Stimulated activated naive CD8-positive, alpha-beta T cell treated with anti-CD3 and anti-CD28 coated beads, Interleukin-15, Interleukin-2, amounts not matched to agents 100 U/mL and 50 U/mL, for 24 hours (primary cell): ENCODE data around the gene TRIM24.

Source experiments
- ATAC-seq: fragments of 150-1000 bp; cut with Tn5 transposase; one replicate; pipeline ENCODE4 v1.10.0; 2021
- DNase-seq: peaks from one replicate; pipeline ENCODE4 v3.0.0; 2021

TRIM24 gene

DNA sequence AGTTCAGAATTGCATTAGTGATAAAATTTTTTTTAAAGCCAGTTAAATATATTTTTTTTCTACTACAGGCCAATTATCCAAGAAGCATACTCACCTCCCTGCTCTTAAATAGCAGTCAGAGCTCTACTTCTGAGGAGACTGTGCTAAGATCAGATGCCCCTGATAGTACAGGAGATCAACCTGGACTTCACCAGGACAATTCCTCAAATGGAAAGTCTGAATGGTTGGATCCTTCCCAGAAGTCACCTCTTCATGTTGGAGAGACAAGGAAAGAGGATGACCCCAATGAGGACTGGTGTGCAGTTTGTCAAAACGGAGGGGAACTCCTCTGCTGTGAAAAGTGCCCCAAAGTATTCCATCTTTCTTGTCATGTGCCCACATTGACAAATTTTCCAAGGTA, 119.1 kb downstream of the TRIM24 start:
- ATAC-seq (no peak), DNase-seq (no peak)

DNA sequence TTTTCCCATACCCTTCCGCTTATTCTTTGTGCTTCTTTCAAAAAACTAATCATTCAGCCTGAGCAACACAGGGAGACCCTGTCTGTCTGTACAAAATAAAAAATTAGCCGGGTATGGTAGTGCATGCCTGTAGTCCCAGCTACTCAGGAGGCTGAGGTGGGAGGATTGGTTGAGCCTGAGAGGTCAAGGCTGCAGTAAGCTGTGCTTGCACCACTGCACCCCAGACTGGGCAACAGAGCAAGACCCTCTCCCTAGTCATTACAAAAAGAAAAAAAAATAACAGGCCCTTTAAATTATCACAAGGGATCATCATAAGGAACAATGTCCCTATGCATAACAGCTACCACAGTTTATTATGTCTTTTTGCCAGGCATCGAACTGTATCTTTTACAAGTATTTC, 119.6 kb downstream of the TRIM24 start:
- ATAC-seq, result no peak
- no peak for DNase-seq

DNA sequence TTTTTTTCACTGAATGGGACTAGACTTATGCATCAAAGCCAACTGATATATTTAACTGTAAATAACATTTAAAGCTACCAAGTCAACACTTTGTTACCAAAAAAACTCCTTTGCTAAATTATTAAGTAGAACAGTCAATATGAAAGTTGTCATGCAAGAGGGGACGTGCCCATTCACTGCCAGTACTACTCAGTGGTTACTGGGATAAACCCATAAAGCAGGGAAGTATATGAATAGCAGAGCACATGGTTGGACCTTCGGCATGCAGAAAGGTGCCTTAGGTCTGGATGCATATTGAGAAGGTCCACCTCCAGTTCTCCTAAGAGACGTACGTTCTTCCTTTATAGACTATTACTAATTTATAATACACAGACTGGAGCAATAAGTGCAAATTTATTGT, 121.0 kb downstream of the TRIM24 start:
- DNase-seq (no peak), ATAC-seq (no peak)

DNA sequence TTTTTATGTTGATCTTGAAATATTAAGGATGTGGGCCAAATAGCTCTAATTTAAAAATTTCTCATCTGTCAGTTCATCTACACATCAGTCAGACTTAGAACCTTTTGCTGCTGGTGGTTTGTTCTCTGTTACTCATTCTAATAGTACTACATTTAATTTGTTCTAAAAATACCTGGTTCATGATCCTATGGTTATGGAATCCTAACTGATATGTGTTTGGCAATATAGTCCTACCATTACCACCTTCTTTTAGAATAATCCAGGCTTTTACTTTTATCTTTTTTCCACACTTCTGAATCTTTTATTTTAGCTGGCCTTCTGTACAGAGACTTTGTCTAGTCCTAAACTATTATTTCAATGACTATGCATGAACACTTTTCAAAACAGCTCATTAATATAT, 124.2 kb downstream of the TRIM24 start:
- ATAC-seq (no peak), DNase-seq (no peak)

DNA sequence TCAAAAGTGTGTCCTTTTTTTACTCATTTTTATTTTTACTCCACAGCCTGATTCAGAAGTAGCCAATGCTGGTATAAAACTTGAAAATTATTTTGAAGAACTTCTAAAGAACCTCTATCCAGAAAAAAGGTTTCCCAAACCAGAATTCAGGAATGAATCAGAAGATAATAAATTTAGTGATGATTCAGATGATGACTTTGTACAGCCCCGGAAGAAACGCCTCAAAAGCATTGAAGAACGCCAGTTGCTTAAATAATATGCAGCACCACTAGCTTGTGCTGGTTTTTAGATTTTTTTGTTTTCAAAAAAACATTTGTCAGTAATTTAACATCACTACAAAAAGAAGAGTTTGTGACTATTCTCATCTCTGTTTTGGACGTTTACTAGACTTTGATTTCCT, 124.6 kb downstream of the TRIM24 start:
- ATAC-seq (no peak), DNase-seq (no peak)

DNA sequence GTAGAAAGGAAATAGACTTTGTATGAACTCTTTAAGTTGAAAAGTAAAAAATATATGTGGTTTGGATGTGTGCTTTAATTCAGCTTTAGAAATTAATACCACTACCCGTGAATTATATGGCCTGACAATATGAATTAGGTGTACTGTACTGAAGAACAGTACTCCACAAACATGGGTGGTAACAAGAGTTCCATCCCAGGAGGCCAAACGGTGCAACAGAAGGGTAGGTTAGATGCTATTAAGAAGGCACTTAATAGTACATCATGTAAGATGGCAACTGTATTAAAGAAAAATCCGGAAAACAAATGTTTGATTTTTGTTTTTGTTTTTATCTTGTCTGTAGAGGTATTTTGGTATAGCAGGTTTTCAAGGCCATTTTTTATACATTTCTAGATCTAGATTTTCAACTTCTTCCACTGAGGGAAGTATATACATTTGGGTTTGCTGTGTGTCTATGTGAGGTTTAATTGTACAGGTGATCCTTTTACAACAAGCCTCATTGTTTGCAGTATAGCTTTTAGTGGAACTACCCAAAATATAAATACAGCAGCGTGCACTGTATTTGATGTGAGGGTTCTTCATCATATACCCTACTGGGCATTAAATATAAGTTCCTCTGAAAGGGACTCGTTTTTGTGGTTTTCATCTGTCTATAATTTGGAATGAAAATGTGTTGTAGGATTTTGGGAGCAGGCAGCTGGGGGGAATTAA, 125.4 kb downstream of the TRIM24 start:
- ATAC-seq (no peak), DNase-seq (no peak)

DNA sequence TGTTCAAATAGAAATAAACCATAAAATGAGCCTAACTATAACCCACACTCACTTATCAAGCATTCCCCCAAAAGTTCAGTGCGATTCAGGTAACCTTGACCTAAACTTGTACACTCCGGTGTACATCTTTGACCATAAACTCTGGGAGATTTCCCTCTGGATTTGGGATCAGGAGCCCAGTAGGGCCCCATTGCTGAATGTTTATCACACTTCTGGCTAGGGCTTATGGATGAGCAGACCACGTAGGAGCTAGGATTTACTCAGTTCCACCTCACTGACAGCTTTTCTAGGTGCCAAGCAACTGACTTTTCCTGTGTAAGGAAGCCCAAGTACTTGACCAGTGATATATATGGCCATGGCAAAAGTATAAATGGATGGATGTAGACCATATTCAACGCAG, 127.4 kb downstream of the TRIM24 start:
- ATAC-seq (no peak), DNase-seq (no peak)

DNA sequence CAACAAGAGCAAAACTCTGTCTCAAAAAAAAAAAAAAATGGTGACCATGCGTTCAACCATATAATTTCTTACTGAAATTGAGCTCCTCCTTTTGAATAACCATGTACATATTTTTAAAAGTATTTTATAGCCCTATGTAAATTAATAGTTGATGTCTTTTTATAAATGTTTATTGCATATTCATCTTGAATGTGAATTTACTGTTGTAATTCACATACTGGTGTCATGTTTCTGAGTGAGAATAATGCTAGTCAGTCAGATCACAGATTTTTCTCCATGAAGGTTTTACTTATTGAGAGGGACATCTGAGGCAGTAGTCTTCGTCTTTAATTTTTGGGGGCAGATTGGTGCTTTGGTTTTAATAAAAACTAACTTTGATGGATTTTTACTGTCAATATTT, 128.9 kb downstream of the TRIM24 start:
- DNase-seq (no peak), ATAC-seq (no peak)

DNA sequence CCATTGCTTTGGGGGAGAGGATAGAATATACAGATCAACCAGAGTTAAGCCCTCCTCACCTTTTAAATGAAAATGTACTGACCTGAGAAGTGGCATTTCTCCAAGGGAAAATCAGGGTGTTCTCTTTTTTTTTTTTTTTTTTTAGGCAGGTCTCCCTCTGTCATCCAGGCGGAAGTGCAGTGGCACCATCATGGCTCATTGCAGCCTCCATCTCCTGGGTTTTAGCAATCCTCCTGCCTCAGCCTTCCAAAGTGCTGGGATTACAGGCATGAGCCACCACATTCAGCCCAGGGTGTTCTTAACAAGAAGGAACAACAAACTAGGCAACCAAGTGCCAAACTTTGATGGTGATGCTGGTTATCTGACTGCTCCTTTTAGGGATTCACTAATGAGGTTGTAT, 130.1 kb downstream of the TRIM24 start:
- DNase-seq, result no peak
- no peak for ATAC-seq

DNA sequence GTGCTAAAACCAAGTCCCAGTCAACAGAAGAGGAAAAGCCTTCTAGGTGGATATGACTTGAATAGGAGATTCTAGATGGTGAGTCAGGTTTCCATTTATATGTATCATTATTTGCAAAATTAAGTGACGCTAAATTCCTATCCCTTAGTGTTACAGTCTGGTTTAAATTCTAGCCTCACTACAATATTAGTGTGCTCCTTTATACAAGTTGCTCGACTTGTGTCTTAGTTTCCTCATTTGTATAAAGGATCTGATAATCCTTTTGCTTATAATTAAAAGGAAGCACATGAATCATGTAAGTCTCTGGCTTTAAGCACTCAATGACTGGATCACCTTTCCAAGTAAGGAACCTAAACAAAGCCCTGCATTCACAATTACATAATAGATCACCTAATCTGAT, 135.4 kb downstream of the TRIM24 start:
- ATAC-seq (no peak), DNase-seq (no peak)

DNA sequence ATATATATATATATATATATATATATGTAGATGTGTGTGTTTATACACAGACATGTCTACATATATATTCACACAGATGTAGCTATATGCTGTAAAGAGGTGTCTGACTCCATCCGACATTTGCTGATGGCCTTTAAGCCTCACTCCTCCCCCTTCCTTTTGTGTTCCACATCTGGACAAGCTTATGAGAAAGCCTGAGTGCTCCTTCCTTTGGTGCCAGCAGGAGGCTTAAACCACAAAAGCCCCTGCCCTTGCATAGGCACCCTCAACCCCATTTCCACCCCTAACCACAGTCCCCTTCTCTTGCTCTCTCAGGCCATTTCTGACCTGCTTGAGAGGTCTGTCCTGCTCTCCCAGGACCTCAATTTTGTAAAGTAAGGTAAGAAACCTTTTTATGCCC, 142.4 kb downstream of the TRIM24 start:
- DNase-seq (no peak), ATAC-seq (no peak)

DNA sequence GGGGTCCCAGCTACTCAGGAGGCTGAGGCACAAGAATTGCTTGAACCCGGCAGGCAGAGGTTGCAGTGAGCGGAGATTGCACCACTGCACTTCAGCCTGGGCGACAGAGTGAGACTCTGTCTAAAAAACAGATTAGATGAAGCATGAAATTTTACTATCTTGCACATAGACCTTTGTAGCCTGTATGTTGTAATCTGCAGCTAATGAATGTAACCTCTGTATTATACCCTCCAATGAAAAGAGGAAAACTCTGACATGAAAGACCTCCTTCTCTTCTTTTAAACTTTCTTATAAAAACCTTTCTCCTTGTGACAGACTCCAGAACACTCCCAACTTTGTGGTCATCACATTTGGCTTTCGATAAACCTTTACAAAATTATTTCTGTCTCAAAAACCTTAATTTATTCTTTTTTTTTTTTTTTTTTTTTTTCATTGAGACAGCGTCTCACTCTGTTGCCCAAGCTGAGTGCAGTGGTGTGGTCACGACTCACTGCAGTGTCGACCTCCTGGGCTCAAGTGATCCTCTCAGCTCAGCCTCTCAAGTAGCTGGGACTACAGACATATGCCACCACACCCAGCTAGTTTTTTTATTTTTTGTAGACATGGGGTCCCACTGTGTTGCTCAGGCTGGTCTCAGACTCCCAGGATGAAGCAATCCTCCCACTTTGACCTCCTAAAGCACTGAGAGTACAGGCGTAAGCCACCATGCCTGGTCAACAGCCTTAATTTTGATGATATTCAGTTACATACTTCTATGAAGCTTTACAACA, 143.7 kb downstream of the TRIM24 start:
- DNase-seq (no peak), ATAC-seq (no peak)

DNA sequence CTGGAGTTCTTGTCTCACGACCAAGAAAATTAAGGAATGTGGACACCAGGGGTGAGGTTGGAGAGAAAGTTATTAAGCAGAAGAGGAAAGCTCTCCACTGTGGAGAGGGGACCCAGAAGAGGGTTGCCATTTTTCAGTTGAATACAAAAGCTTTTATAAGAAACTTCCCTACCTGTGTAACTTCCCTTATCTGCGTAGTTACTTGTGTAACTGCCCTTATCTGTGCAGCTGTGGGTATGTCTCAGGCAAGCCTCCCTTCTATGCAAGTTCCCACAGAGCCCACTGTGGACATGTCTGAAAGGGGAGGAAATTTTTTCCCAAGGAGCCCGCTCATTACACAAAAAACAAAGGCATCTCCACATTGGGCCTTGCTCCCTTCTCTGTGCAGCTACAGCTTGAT, 146.2 kb downstream of the TRIM24 start:
- no peak for DNase-seq
- ATAC-seq, result no peak

DNA sequence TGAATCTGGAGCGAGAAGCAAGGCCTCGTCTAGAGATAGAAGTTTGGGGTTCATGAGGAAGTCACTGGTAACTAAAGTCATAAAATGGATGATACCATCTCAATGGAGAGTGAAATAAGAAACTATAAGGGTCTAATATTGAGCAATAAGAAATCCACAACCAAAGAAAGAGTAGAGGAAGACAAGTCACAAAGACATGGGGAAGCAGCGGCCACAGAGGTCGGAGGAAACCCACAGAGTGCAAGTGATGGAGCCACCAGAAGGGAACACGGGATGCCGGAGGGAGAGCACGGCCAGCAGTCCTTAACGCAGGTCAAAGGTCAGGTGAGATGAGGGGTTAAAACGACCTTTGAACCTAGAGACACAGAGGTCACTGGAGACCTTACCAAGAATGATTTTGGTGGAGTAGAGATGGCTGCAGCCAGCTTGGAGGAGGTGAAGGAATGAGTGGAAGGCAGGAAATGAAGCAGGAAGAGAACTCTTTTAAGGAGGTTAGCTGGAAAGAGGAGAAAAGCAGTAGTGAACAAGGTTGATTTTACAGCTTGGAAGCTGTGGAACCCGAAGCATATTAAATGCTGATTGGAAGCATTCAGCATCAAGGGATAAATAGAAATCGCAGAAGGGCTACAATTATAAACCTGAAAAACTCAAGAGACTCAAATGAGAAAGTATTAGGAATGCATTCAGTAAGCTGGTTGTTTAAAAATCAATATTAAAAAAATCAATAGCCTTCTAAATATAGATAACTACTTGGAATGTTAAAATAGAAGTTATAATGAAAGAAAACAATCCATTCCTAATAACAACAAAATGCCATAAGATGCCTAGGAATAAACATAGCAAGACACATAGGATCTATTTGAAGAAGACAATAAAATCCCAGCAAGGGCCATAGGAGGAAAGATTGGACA, 147.4 kb downstream of the TRIM24 start:
- no peak for ATAC-seq
- DNase-seq, result no peak

DNA sequence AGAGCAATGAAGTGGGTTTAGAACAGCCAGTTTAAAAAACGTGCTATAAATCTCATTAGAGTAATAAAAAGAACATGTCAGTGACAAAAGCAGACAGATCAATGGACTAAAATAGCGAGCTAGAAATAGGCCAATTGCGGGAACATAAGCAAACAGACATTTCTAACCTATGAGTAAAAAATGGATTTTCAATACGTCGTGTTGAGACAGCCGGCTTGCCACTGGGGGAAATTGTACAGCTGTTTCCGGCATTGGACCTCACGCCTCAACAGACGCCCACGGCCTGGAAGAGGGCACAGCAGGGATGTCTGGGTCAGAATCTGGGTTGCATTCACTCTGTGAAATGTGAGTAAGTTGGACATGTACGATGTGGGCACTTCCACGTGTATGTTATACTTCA, 148.2 kb downstream of the TRIM24 start:
- ATAC-seq, result peak; percentile 49
- DNase-seq, result peak; percentile 32

DNA sequence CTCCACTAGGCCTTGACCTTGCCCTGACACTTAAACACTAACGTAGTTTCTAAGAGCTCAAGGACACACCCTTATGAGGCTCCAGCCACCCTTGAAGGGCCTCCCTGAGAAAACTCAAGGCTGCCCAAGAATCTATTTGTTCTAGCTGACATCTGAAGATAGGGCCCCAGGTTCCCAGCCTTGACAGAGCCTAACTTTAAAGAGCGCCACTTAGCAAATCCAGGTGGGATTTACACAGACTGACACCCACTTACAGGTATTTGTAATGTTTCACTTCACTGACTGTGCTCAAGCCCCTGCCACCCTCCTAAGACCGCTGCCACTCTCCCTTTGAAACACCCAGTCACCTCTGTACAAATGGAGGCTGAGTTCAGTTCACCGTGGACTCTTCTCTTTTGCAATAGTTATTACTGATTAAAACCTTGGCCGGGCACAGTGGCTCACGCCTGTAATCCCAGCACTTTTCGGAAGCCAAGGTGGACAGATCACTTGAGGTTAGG, 150.7 kb downstream of the TRIM24 start:
- no peak for DNase-seq
- no peak for ATAC-seq

DNA sequence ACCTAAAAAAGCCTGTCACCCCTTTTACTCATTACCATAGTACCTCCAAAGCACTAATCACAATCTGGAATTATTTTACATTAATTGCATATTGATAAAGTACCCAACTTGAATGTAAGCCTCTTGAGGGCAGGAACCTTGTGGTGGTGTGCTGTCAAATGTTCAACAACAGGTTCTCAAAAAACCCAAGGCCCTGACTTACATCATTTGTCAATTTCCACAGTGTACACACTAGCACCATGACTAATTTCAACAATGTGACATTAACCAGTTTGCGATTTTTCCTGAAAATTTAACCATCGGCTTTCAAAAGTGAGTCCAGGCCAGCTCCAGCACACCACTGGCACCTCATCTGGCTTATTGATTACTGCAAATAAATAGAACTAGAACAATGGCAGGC, 153.6 kb downstream of the TRIM24 start:
- no peak for ATAC-seq
- DNase-seq, result no peak

DNA sequence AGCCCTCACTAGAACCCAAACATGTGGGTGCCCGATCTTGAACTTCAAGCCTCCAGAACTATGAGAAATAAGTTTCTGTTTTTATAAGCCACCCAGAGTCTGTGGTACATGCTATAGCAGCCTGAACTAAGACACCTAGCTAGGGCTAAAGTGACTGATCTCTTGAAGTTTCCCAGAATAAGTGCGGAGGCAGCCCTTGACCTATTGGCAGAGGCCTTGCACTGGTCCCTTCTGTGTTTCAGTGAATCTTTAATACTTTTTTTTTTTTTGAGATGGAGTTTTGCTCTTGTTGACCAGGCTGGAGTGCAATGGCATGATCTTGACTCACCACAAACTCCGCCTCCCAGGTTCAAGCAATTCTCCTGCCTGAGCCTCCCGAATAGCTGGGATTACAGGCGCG, 156.0 kb downstream of the TRIM24 start:
- DNase-seq (no peak), ATAC-seq (no peak)

DNA sequence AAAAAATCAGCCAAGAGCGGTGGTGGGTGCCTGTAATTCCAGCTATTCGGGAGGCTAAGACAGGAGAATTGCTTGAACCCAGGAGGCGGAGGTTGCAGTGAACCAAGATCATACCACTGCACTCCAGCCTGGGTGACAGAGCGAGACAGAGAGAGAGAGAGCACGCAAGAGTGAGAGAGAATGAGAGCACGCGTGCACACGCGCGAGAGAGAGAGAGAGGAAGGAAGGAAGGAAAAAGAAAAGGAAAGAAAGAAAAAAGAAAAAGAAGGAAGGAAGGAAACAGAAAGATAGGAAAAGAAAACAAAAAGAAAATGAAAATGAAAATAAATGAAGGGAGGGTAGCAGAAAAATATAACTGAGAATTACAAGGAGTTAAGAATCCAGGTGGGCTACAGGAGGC, 158.4 kb downstream of the TRIM24 start:
- ATAC-seq (no peak), DNase-seq (no peak)

DNA sequence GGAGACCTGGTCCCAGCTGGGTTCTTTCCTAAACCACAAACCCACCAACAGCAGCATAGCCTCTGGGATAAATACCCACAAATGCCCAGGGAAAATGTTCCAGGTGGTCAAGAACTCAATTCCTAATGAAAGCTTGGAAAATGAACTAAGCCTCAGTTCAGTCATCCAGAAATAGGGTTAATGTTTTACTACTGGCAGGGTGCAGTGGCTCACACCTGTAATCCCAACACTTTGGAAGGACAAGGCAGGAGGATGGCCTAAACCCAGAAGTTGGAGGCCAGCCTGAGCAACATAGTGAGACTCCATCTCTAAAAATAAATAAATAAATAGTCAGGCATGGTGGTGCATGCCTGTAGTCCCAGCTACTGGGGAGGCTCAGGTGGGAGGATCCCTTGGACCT, 158.9 kb downstream of the TRIM24 start:
- DNase-seq (no peak), ATAC-seq (peak; percentile 28)

DNA sequence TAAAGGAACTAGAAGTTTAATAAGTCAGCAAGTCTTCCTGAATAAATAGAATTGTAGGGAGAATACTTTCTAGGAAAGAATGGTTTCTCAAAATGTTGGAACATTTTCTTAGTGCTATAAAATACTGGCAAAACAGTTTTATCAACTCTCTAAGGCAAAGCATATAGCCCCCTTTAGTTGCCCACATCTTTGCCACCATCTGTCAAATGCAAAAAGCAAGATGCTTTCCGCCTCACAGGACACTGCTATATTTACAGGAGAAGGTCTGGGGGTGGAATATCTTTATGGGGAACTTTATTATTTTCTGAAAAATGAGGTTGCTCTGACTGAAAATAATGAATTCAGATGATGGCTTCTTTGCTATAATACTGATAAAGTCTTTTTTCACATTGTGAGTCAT, 162.8 kb downstream of the TRIM24 start:
- ATAC-seq (no peak), DNase-seq (no peak)

DNA sequence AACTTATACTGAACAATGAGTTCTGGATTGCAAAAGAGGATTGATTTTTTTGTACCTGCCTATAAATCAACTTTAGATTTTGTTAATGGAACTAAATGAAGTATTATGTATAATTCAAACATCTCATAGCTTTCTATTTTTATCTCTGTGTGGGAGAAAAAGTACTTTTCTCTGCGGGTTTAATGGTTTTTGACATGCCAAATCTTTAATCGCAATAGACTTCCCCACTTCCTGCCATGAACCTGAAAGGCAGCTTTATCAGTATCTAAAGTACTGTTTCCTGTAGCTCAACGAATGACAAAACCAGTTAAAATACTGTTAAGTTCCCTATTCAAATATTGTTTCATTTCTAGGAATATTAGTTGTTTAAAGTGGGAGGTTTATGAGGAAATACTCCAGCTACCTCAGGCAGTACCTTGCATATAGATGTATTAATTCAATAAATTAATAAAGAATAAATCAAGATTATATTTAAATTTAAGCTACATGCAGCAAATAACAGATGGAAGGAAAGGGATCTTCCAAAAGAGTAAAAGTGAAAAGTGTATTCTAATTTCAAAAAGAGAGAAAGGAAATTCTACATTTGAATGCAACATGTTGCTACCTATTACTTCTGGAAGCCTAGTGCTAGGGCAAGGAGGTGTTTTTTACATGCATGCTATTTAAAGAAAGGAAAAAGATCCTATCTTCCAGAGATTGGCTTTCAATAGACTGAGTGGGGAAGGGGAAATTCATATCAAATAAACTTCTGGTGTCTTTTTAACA, 165.2 kb downstream of the TRIM24 start:
- ATAC-seq (peak; percentile 42), DNase-seq (no peak)
